T-cell (primary cell): Measurements from ENCODE around the gene TARS2. TPM values are rescaled to one million over a fixed set of nuclear protein-coding genes. Genes with fewer than 3 reads are reported as not detected.

ENCODE experiments used
- ATAC-seq, 4 experiments: fragments of 200-7000 bp in 3 of 4; fragments of 150-1000 bp in 1 of 4; cut with Tn5 transposase; replicated peaks in 1 of 4; 1 replicate in 3 of 4; 2 replicates in 1 of 4; pipeline ENCODE4 v1.10.0; 2021; ENCODE audit warnings: moderate library complexity in 3 of 4, mild to moderate bottlenecking in 2 of 4, moderate number of reproducible peaks in 1 of 4
- CTCF ChIA-PET, 2 donors: fragments of 300-600 bp; sonication (Branson Sonifier 250); formaldehyde crosslinking; loops; one replicate each; lab custom pipeline; 2022; ENCODE audit warnings: antibody characterized with exemption in 2 of 2; lab: Charles Lee
- POLR2A ChIA-PET, 2 donors: fragments of 300-600 bp; sonication (Branson Sonifier 250); formaldehyde crosslinking; loops; one replicate each; lab custom pipeline; 2022; ENCODE audit warnings: antibody characterized with exemption in 2 of 2; lab: Charles Lee
- DNase-seq, 35 experiments: peaks; one replicate each; pipeline versions ENCODE4 v3.0.0 to v3.0.0-alpha.2; 2013 to 2023
- H3K27ac ChIP-seq: one replicate; pipeline ENCODE4 v1.5.1; 2013; ENCODE audit warnings: low read length
- H3K27me3 ChIP-seq, 2 experiments: replicated peaks in 1 of 2; 1 replicate in 1 of 2; 2 replicates in 1 of 2; pipeline versions ENCODE4 v1.6.1 to v1.7.0; 2013; ENCODE audit warnings: low read length in 1 of 2, mixed read lengths in 1 of 2; ENCODE audit not compliant: control insufficient read depth in 2 of 2, insufficient read depth in 2 of 2; ENCODE audit errors: extremely low read depth in 1 of 2
- H3K36me3 ChIP-seq, 2 donors: 1 replicate in 1 of 2; 2 replicates in 1 of 2; pipeline versions ENCODE4 v1.6.1 to v1.7.0; 2013; ENCODE audit warnings: low read length in 1 of 2; ENCODE audit not compliant: control insufficient read depth in 2 of 2, insufficient read depth in 1 of 2; ENCODE audit errors: extremely low read depth in 1 of 2
- H3K4me1 ChIP-seq, 2 experiments: 1 replicate in 1 of 2; 2 replicates in 1 of 2; pipeline versions ENCODE4 v1.6.1 to v1.7.0; 2013; ENCODE audit warnings: low read length in 2 of 2, mixed read lengths in 1 of 2; ENCODE audit not compliant: insufficient read depth in 2 of 2, control insufficient read depth in 1 of 2; ENCODE audit errors: extremely low read depth in 1 of 2
- H3K4me3 ChIP-seq, 2 donors: 1 replicate in 1 of 2; 2 replicates in 1 of 2; pipeline versions ENCODE4 v1.5.1 to v1.7.0; 2013; ENCODE audit warnings: mild to moderate bottlenecking in 2 of 2, low read length in 1 of 2, moderate library complexity in 1 of 2; ENCODE audit not compliant: control insufficient read depth in 1 of 2; ENCODE audit errors: extremely low read depth in 1 of 2
- H3K9me3 ChIP-seq: 2 replicates; pipeline ENCODE4 v1.7.0; 2013
- H3K27ac Mint-ChIP-seq, 2 donors: one replicate each; pipeline ENCODE4 v1.8.0; 2020 to 2021; ENCODE audit warnings: mild to moderate bottlenecking in 2 of 2, mixed read lengths in 2 of 2
- H3K27me3 Mint-ChIP-seq, 2 donors: one replicate each; pipeline ENCODE4 v1.8.0; 2021 to 2022; ENCODE audit warnings: mixed read lengths in 2 of 2
- H3K36me3 Mint-ChIP-seq: one replicate; pipeline ENCODE4 v1.8.0; 2021; ENCODE audit warnings: mixed read lengths
- H3K4me1 Mint-ChIP-seq, 3 donors: one replicate each; pipeline ENCODE4 v1.8.0; 2020 to 2022; ENCODE audit warnings: mixed read lengths in 3 of 3, mild to moderate bottlenecking in 1 of 3
- H3K4me3 Mint-ChIP-seq, 3 donors: one replicate each; pipeline ENCODE4 v1.8.0; 2020 to 2022; ENCODE audit warnings: mild to moderate bottlenecking in 3 of 3, mixed read lengths in 3 of 3, moderate library complexity in 3 of 3
- H3K9me3 Mint-ChIP-seq, 3 donors: one replicate each; pipeline ENCODE4 v1.8.0; 2020 to 2022; ENCODE audit warnings: mixed read lengths in 3 of 3
- whole genome bisulfite sequencing: methylation state at CpG from one replicate; pipeline ENCODE4 v1.1.5; 2013; ENCODE audit warnings: missing lambda C conversion rate; ENCODE audit not compliant: insufficient coverage; 5-methylcytosine and 5-hydroxymethylcytosine counted together
- total RNA-seq, 35 experiments: library from RNA in 6 of 35; stranded (reverse) in 6 of 35; fragments of 120-200 nt in 1 of 35; gene quantifications; one replicate each; pipeline versions ENCODE4 v1.2.1 to v1.2.4 and lab custom pipeline; 2013 to 2026

The TARS2 gene
- total RNA-seq, 5 donors from 2014 or later (not counting 1 experiment from before 2014, with no cell fraction given): 24.1 to 35.9 (median 30.2) TPM

DNA sequence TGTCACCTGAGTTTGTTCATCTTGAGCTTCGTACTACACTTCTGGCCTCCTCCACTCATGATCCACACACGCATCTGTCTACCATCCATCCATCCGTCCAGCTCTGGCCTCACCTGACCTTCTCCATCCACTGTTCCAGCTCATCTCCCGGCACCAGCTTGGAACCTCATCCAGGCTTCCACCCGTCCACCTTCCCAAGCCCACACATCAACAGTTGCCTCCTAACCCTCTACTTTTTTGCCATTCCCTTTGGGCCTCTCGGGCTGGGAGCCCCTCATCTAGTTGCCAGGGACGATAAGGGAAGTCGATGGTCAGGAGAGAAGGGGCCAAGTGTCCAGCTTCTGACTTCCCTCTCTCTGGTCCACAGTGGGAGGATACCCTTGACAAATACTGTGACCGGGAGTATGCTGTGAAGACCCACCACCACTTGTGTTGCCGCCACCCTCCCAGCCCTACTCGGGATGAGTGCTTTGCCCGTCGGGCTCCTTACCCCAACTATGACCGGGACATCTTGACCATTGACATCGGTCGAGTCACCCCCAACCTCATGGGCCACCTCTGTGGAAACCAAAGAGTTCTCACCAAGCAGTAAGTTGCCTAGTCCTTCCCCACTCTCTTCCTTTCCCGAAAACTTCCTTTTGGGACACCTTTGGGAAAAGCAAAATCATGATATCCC, 24.9 kb downstream of the TARS2 start:
- Mint-ChIP-seq H3K4me1 (peaks cover 11 to 25% (median 22%) of the 10 kb centered on the region in 3 donors), H3K4me3 (no peak overlapping the region), H3K27me3 (no peaks in the 10 kb centered on the region), H3K27ac (no peak overlapping the region), H3K36me3 (peaks cover 4% of the 10 kb centered on the region), H3K9me3 (no peaks in the 10 kb centered on the region)
- CTCF ChIA-PET: no interaction called here
- ATAC-seq (no peak), DNase-seq (no peak)
- WGBS: 93% methylated on average over 15 of the region's 17 CpGs
- no peak overlapping the region for H3K27ac ChIP-seq
- H3K36me3 ChIP-seq: peaks cover 0 to 3% of the 10 kb centered on the region in 2 donors
- H3K9me3 ChIP-seq: no peaks in the 10 kb centered on the region
- no peaks in the 10 kb centered on the region for H3K27me3 ChIP-seq
- POLR2A ChIA-PET: no interaction called here
- H3K4me1 ChIP-seq: peaks cover 0 to 11% of the 10 kb centered on the region in 2 experiments
- no peak overlapping the region for H3K4me3 ChIP-seq

DNA sequence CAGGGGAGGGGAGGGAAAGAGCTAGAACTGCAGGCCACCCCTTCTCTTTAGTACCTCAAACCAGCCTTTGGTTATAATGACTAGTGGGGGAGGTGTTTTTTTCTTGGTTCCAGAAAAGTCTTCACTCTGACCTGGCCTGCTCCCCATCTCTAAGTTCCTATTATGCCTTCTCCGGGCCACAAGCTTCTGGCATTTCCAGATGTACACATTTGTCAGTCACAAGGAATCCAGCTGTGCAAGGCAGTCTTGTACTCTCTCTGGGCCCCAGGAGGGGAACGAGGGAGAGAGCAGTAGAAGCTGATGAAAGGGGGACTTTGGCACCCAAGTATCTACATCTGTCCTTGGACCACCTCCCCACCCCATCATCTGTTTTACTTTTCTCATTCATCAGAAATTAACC, 25.6 kb downstream of the TARS2 start:
- WGBS: no CpG with 5 or more reads among the region's 2 CpGs
- Histone ChIP-seq H3K27ac (no peak overlapping the region), H3K4me1 (peaks cover 0 to 11% of the 10 kb centered on the region in 2 experiments), H3K4me3 (no peak overlapping the region), H3K36me3 (no peaks in the 10 kb centered on the region), H3K27me3 (no peaks in the 10 kb centered on the region), H3K9me3 (no peaks in the 10 kb centered on the region)
- H3K4me3 Mint-ChIP-seq: no peak overlapping the region
- ATAC-seq (no peak), DNase-seq (no peak)
- H3K36me3 Mint-ChIP-seq: peaks cover under 1% of the 10 kb centered on the region
- CTCF ChIA-PET: no interaction called here
- peaks cover 11 to 25% (median 22%) of the 10 kb centered on the region in 3 donors for H3K4me1 Mint-ChIP-seq
- H3K27me3 Mint-ChIP-seq: no peaks in the 10 kb centered on the region
- H3K9me3 Mint-ChIP-seq: no peaks in the 10 kb centered on the region
- POLR2A ChIA-PET: no interaction called here
- H3K27ac Mint-ChIP-seq: no peak overlapping the region

GRCh38 chr1:150513351-150513791, 26.2 kb downstream of the TARS2 start:
- Mint-ChIP-seq H3K4me1 (peaks cover 11 to 25% (median 22%) of the 10 kb centered on the region in 3 donors), H3K36me3 (no peaks in the 10 kb centered on the region), H3K9me3 (no peaks in the 10 kb centered on the region), H3K27ac (no peak overlapping the region), H3K27me3 (no peaks in the 10 kb centered on the region), H3K4me3 (peak overlapping the region in 1 of 3 donors; percentile 37)
- 87% methylated on average over 7 of the region's 7 CpGs for WGBS
- H3K9me3 ChIP-seq: no peaks in the 10 kb centered on the region
- CTCF ChIA-PET: no interaction called here
- DNase-seq (no peak), ATAC-seq (no peak)
- peaks cover 0 to 11% of the 10 kb centered on the region in 2 experiments for H3K4me1 ChIP-seq
- no peaks in the 10 kb centered on the region for H3K27me3 ChIP-seq
- no peak overlapping the region for H3K27ac ChIP-seq
- no peak overlapping the region for H3K4me3 ChIP-seq
- H3K36me3 ChIP-seq: no peaks in the 10 kb centered on the region
- POLR2A ChIA-PET: interaction anchor here in 1 of 2 donors (0.6 kb wide), 1 partner anchor 403 kb away, joined by 3 read pairs; no protein-coding TSS in a partner anchor

DNA sequence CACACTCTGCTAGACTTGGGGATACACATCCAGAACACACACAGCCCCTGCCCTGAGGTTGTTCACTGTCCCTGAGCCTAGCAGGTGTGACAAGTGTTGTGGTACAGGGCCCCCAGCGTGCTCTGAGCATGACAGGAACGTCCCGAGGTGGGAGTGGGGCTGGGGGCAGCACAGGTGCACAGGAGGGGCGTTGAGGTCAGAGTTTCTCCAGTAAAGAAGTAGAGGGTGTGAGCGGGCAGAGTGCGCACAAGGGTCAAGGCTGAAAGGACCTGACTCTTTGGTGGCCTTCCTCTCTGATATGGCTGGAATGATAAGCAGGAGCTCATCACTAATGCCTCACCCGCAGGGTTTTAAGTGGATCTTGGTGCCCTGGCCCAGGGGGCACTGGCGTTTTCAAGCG, 27.0 kb downstream of the TARS2 start:
- Mint-ChIP-seq H3K27ac (no peak overlapping the region), H3K4me3 (peak overlapping the region; percentile 83 to 91 (median 87)), H3K27me3 (no peaks in the 10 kb centered on the region), H3K36me3 (no peaks in the 10 kb centered on the region), H3K4me1 (peaks cover 11 to 25% (median 22%) of the 10 kb centered on the region in 3 donors), H3K9me3 (no peaks in the 10 kb centered on the region)
- Histone ChIP-seq H3K27ac (no peak overlapping the region), H3K36me3 (no peaks in the 10 kb centered on the region), H3K9me3 (no peaks in the 10 kb centered on the region), H3K4me3 (no peak overlapping the region), H3K4me1 (peaks cover 0 to 11% of the 10 kb centered on the region in 2 experiments), H3K27me3 (no peaks in the 10 kb centered on the region)
- ATAC-seq: no peak
- ChIA-PET POLR2A (interaction anchor here in 1 of 2 donors (0.6 kb wide), 1 partner anchor 64 kb away, joined by 4 read pairs; no protein-coding TSS in a partner anchor), CTCF (no interaction called here)
- DNase-seq: no peak
- WGBS: 93% methylated on average over 7 of the region's 9 CpGs

DNA sequence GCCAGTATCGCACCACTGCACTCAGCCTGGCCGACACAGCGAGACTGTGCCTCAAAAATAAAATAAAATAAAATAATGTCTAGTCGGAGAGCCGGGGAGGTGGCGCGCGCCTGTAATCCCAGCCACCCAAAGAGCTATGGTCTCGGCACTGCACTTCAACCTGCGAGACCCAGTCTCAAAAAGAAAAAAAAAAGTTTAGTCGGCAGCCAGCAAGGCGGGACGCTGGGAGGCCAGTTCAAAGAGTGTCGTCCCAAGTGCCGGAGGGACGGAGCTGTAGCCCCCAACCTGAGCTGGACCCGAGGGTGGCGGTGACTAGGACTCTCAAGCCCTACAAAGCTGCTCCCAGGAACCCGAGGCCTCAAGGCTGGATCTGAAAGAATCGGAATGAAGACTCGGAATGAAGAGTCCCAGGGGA, 27.7 kb downstream of the TARS2 start:
- Histone ChIP-seq H3K27ac (no peak overlapping the region), H3K36me3 (no peaks in the 10 kb centered on the region), H3K27me3 (no peaks in the 10 kb centered on the region), H3K4me1 (peaks cover 0 to 11% of the 10 kb centered on the region in 2 experiments), H3K4me3 (peak overlapping the region; percentile 63 to 71), H3K9me3 (no peaks in the 10 kb centered on the region)
- H3K36me3 Mint-ChIP-seq: no peaks in the 10 kb centered on the region
- CTCF ChIA-PET: interaction anchor here (0.6 to 1.0 kb wide), 3 partner anchors 25 to 267 kb away, joined by 3 to 4 read pairs (median 4); partner anchors contain the start of gene ENSA (in 1 of the 2)
- DNase-seq (no peak), ATAC-seq (no peak)
- H3K4me1 Mint-ChIP-seq: peaks cover 11 to 25% (median 22%) of the 10 kb centered on the region in 3 donors
- no peaks in the 10 kb centered on the region for H3K27me3 Mint-ChIP-seq
- POLR2A ChIA-PET: interaction anchor here in 1 of 2 donors (0.6 to 1.0 kb wide), 4 partner anchors 13 to 137 kb away, joined by 3 to 9 read pairs (median 3); no protein-coding TSS in a partner anchor
- 42% methylated on average over 20 of the region's 21 CpGs for WGBS
- peak overlapping the region; percentile 83 to 91 (median 87) for H3K4me3 Mint-ChIP-seq
- no peaks in the 10 kb centered on the region for H3K9me3 Mint-ChIP-seq
- peak overlapping the region in 1 of 2 donors; percentile 73 for H3K27ac Mint-ChIP-seq

DNA sequence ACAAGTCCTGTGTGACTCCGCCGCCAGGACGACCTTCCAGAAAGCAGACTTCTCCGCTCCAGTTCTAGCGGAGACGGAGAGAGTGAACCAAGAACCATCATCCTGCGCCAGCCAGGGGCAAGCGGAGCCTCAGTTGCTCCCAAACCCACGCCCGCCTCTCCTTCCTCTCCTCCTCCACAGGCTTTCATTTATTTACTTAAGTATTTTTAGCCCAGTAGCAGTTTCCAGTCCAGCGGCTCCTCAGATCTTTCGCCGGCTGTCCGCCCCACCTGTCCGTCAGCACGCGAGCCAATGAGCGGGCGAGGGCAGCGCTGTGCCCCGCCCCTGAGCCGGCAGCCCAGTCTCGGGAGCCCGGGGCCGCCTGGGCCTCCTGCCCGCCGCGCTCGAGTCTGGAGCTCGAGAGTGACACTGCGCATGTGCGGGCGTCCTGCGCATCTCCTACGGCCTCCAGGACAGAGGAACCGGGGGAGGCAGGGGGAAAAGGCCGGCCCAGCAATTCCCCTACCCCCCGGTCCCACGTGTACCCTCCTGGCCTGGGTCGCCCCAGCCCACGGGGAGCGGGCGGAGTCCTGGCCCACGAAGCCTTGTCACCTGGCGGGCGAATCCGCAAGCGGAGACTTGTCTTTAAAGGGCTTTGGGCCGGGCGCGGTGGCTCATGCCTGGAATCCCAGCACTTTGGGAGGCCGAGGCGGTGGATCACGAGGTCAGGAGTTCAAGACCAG, 28.3 kb downstream of the TARS2 start, which contains the start of gene FALEC:
FALEC (plus strand) TSS at position 425 of the 722 bp plus-strand sequence.
- Histone ChIP-seq H3K4me3 (peak within 1 kb of the TSS; percentile 63 to 71), H3K27me3 (no peaks in the 10 kb centered on the region), H3K9me3 (no peaks in the 10 kb centered on the region), H3K27ac (peak within 1 kb of the TSS; percentile 26), H3K36me3 (no peaks in the 10 kb centered on the region), H3K4me1 (peaks cover 0 to 11% of the 10 kb centered on the region in 2 experiments)
- Mint-ChIP-seq H3K9me3 (no peaks in the 10 kb centered on the region), H3K27ac (peak within 1 kb of the TSS; percentile 73), H3K4me1 (peaks cover 11 to 22% (median 21%) of the 10 kb centered on the region in 3 donors), H3K27me3 (no peaks in the 10 kb centered on the region), H3K4me3 (peak within 1 kb of the TSS; percentile 83 to 91 (median 87)), H3K36me3 (no peaks in the 10 kb centered on the region)
- under 1% methylated on average over 45 of the region's 54 CpGs for WGBS
- DNase-seq (peak; percentile 74 to 93 (median 81)), ATAC-seq (peak; percentile 98 to 99 (median 99))
- ChIA-PET CTCF (interaction anchor here (0.5 to 1.0 kb wide), 9 partner anchors 14 to 736 kb away, joined by 3 to 6 read pairs (median 3); partner anchors contain the start of gene ENSA (in 1 of the 2)), POLR2A (interaction anchor here (0.6 to 1.0 kb wide), 5 partner anchors 14 to 364 kb away, joined by 3 to 9 read pairs (median 3); no protein-coding TSS in a partner anchor)
